Central memory CD8-positive, alpha-beta T cell (primary cell): Measurements from ENCODE around the gene USF2.

ENCODE experiments used
- ATAC-seq: fragments of 150-1000 bp; cut with Tn5 transposase; replicated peaks from 2 replicates; pipeline ENCODE4 v1.10.0; 2022; ENCODE audit warnings: mild to moderate bottlenecking, moderate FRiP score, moderate number of reproducible peaks; ENCODE audit not compliant: poor library complexity, severe bottlenecking; ENCODE audit errors: extremely low read depth
- DNase-seq, 2 donors: peaks; one replicate each; pipeline ENCODE4 v3.0.0; 2021; ENCODE audit warnings: low spot score in 2 of 2
- H3K27ac Mint-ChIP-seq: one replicate; pipeline ENCODE4 v1.8.0; 2022; ENCODE audit warnings: low read depth, mild to moderate bottlenecking, moderate library complexity, mixed read lengths
- H3K27me3 Mint-ChIP-seq: one replicate; pipeline ENCODE4 v1.8.0; 2022; ENCODE audit warnings: mixed read lengths
- H3K36me3 Mint-ChIP-seq: one replicate; pipeline ENCODE4 v1.8.0; 2022; ENCODE audit warnings: mild to moderate bottlenecking, moderate library complexity, mixed read lengths; ENCODE audit not compliant: insufficient read depth
- H3K4me1 Mint-ChIP-seq: one replicate; pipeline ENCODE4 v1.8.0; 2022; ENCODE audit warnings: mixed read lengths
- H3K4me3 Mint-ChIP-seq: one replicate; pipeline ENCODE4 v1.8.0; 2022; ENCODE audit warnings: mild to moderate bottlenecking, moderate library complexity, mixed read lengths
- H3K9me3 Mint-ChIP-seq: one replicate; pipeline ENCODE4 v1.8.0; 2022; ENCODE audit warnings: mixed read lengths

The USF2 gene

DNA sequence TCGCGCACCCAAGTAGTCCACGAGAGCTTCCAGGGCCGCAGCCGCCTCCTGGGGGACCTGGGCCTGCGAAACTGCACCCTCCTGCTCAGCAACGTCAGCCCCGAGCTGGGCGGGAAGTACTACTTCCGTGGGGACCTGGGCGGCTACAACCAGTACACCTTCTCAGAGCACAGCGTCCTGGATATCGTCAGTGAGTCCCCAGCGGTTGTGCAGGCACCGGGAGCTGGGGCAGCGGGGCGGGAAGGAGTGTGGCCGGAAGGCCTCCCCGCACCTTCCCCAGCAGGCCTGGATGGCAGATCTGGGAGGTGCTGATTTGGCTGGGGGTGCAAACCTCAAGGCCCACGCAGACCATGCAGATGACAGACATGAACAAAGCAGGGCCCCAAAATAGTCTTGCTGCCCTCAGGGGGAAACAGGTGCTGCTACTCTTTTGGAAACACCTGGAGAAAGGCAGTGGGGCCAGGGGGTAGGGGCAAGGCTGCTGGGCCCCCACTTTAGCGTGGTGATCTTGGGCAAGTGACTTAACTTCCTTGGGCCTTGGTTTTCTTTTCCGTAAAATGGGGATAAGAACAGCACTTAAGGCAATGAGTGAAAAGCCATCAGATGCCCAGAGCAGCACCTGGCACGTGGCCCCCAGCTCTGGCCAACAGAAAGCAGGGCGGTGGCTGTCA lies 27.2 kb downstream of the USF2 start:
- H3K4me1 Mint-ChIP-seq, result no peaks in the 10 kb centered on the region
- H3K27me3 Mint-ChIP-seq, result peaks cover 9% of the 10 kb centered on the region
- ATAC-seq (peak; percentile 68), DNase-seq (no peak)
- no peak overlapping the region for H3K4me3 Mint-ChIP-seq
- H3K9me3 Mint-ChIP-seq, result no peaks in the 10 kb centered on the region
- H3K27ac Mint-ChIP-seq, result no peak overlapping the region
- H3K36me3 Mint-ChIP-seq, result no peaks in the 10 kb centered on the region

DNA sequence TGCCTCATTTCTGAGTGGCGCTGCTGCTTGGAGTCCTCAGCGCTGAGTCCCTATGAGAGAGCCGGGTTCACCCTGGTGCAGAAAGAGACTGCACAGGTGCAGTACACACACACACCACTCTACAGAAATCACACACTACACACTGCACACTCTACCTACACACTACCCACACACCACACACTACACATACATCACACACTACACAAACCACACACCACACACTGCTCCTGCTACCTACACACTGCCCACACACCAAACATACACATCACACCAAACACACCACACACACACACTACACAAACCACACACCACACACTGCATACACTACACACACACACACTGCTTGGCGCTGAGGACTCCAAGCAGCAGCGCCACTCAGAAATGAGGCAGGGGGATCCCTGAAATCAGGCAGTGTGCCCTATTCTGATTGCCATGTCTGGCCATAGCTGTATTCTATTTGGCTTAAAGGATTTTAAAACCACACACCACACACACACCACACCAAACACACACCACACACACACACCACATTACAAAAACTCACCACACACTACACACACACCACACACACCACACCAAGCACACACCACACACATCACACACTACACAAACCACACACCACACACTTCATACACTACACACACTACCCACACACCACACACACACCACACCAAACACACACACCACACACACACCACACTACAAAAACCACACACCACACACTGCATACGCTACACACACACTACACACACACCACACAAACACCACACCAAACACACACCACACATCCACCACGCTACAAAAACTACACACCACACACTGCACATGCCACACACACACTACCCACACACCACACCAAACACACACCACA lies 28.1 kb downstream of the USF2 start:
- Mint-ChIP-seq H3K4me1 (no peaks in the 10 kb centered on the region), H3K27ac (no peak overlapping the region), H3K36me3 (no peaks in the 10 kb centered on the region), H3K9me3 (no peaks in the 10 kb centered on the region), H3K27me3 (no peaks in the 10 kb centered on the region), H3K4me3 (no peak overlapping the region)
- no peak for ATAC-seq
- no peak for DNase-seq

DNA sequence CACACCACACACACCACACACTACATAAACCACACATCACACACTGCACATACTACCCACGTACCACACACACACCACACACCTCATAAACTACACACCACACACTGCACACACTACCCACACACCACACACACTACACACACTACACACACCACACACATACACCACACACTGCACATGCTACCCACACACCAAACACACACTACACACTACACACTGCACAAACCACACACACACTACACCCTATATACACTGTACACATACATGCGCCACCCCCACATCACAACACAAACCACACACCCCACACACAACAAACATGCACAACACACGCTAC lies 28.7 kb downstream of the USF2 start:
- ATAC-seq (no peak), DNase-seq (no peak)
- Mint-ChIP-seq H3K27me3 (no peaks in the 10 kb centered on the region), H3K4me1 (no peaks in the 10 kb centered on the region), H3K27ac (no peak overlapping the region), H3K36me3 (no peaks in the 10 kb centered on the region), H3K4me3 (no peak overlapping the region), H3K9me3 (no peaks in the 10 kb centered on the region)

DNA sequence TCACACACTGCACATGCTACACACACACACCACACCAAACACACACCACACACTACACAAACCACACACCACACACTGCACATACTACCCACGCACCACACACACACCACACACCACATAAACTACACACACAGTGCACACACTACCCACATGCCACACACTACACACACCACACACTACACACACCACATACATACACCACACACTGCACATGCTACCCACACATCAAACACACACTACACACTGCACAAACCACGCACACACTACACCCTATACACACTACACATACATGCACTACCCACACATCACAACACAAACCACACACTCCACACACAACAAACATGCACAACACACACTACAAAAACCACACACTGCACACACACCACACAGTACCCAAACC lies 29.2 kb downstream of the USF2 start:
- no peaks in the 10 kb centered on the region for H3K27me3 Mint-ChIP-seq
- ATAC-seq, result no peak
- H3K4me3 Mint-ChIP-seq, result no peak overlapping the region
- H3K36me3 Mint-ChIP-seq, result no peaks in the 10 kb centered on the region
- DNase-seq, result no peak
- no peaks in the 10 kb centered on the region for H3K4me1 Mint-ChIP-seq
- no peaks in the 10 kb centered on the region for H3K9me3 Mint-ChIP-seq
- no peak overlapping the region for H3K27ac Mint-ChIP-seq

DNA sequence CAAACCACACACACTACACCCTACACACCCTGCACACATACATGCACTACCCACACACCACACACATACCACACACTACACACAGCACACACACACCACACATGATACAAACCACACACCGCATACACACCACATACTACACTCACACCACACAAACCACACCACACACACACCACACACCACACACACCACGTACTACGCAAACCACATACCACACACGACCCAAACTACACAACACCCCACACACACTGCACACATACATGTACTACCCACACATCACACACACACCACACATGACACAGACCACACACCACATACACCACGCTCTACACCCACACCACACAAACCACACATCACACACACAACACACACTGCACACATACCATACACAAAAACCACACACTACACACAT lies 29.8 kb downstream of the USF2 start:
- no peak for ATAC-seq
- no peaks in the 10 kb centered on the region for H3K36me3 Mint-ChIP-seq
- H3K4me1 Mint-ChIP-seq, result no peaks in the 10 kb centered on the region
- no peaks in the 10 kb centered on the region for H3K9me3 Mint-ChIP-seq
- H3K27me3 Mint-ChIP-seq, result no peaks in the 10 kb centered on the region
- H3K27ac Mint-ChIP-seq, result no peak overlapping the region
- H3K4me3 Mint-ChIP-seq, result no peak overlapping the region
- no peak for DNase-seq

DNA sequence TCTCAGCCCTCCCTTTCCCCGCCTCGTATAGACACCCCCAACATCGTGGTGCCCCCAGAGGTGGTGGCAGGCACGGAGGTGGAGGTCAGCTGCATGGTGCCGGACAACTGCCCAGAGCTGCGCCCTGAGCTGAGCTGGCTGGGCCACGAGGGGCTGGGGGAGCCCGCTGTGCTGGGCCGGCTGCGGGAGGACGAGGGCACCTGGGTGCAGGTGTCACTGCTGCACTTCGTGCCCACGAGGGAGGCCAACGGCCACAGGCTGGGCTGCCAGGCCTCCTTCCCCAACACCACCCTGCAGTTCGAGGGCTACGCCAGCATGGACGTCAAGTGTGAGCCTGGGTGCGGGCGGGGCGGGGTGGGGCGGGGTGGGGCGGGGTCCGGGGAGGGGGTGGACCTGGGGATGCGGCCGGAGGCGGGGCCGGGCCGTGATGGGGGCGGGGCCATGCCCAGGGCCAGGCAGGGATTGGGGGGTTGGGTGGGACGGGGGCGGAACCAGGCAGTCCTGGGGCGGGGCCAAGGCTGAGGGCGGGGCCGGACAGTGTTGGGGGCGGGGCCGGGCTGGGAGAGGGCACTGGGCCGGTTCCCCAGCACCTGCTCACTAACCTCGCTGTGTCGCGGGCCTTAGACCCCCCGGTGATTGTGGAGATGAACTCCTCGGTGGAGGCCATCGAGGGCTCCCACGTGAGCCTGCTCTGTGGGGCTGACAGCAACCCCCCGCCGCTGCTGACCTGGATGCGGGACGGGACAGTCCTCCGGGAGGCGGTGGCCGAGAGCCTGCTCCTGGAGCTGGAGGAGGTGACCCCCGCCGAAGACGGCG lies 31.0 kb downstream of the USF2 start:
- Mint-ChIP-seq H3K9me3 (no peaks in the 10 kb centered on the region), H3K4me1 (no peaks in the 10 kb centered on the region), H3K27ac (no peak overlapping the region), H3K4me3 (no peak overlapping the region), H3K27me3 (no peaks in the 10 kb centered on the region), H3K36me3 (no peaks in the 10 kb centered on the region)
- ATAC-seq, result no peak
- no peak for DNase-seq

DNA sequence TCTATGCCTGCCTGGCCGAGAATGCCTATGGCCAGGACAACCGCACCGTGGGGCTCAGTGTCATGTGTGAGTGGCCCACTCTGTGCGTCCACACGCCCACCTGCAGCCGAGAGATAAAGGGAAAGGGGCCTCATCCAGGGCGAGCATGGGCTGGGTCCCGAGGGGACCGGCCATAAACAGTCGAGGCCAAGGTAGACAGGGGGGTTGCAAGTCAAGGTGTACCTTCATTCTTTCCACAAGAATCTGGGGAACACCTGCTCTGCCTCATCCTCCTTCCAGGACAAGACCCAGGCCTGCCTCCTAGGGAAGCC lies 31.5 kb downstream of the USF2 start:
- no peak for DNase-seq
- H3K36me3 Mint-ChIP-seq, result no peaks in the 10 kb centered on the region
- H3K27me3 Mint-ChIP-seq, result no peaks in the 10 kb centered on the region
- H3K27ac Mint-ChIP-seq, result no peak overlapping the region
- no peak overlapping the region for H3K4me3 Mint-ChIP-seq
- ATAC-seq, result no peak
- H3K4me1 Mint-ChIP-seq, result no peaks in the 10 kb centered on the region
- H3K9me3 Mint-ChIP-seq, result no peaks in the 10 kb centered on the region

DNA sequence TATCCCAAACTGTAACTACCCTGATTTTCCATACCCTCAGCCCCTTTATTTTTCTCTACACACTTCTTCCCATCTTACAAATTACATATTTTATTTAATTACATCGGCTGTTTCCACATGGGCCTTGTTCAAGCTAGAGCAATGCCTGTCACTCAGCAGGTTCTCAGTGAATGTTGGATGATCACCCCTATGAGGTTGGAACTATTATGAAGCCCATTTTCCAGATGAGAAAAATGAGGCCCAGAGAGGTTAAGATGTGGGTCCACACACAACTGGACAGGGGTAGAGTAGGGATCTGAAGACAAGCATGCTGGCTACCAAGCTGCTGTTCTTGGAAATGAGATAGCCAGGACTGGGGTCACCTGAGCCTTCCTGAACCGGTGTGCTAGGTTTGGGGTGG lies 33.2 kb downstream of the USF2 start:
- Mint-ChIP-seq H3K9me3 (no peaks in the 10 kb centered on the region), H3K27ac (no peak overlapping the region), H3K36me3 (peaks cover 2% of the 10 kb centered on the region), H3K4me3 (no peak overlapping the region), H3K27me3 (no peaks in the 10 kb centered on the region), H3K4me1 (no peaks in the 10 kb centered on the region)
- no peak for DNase-seq
- no peak for ATAC-seq

DNA sequence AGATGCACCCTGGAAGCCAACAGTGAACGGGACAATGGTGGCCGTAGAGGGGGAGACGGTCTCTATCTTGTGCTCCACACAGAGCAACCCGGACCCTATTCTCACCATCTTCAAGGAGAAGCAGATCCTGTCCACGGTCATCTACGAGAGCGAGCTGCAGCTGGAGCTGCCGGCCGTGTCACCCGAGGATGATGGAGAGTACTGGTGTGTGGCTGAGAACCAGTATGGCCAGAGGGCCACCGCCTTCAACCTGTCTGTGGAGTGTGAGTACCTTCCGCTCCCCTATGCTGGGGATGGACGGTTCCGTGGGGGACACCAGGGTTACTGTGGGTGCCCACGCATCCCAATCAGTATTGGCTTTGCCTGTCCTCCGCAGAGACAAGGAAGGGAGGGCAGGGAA lies 33.7 kb downstream of the USF2 start:
- Mint-ChIP-seq H3K4me1 (no peaks in the 10 kb centered on the region), H3K4me3 (no peak overlapping the region), H3K27ac (no peak overlapping the region), H3K36me3 (peaks cover 2% of the 10 kb centered on the region), H3K27me3 (no peaks in the 10 kb centered on the region), H3K9me3 (no peaks in the 10 kb centered on the region)
- ATAC-seq, result no peak
- DNase-seq, result no peak

DNA sequence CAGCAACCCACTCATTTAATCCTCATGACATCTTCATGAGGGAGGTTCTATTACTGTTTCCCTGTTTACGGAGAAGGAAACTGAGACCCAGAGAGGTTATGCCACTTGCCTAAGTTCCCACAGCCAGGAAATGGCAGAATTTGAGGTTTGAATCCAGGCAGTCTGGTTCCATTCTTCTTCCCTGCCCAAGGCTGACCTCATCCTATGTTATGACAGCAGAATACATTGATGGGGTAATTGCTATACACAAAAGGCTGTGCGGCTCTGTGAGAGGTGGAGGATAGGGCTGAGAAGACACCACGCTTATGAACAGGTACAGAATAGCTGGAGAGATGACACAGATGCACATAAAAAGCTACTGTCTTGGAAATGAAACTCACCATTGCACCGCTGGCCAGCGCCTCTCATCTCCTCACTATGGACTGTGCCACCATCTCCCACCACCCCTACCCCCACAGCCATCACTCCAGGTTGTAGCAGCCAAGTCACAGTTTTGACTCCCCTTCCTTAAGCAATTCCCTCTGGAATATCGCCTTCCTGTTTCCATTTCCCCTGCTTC lies 34.7 kb downstream of the USF2 start:
- DNase-seq (no peak), ATAC-seq (no peak)
- Mint-ChIP-seq H3K27ac (no peak overlapping the region), H3K9me3 (no peaks in the 10 kb centered on the region), H3K4me3 (no peak overlapping the region), H3K27me3 (peaks cover 6% of the 10 kb centered on the region), H3K4me1 (no peaks in the 10 kb centered on the region), H3K36me3 (peaks cover 2% of the 10 kb centered on the region)

DNA sequence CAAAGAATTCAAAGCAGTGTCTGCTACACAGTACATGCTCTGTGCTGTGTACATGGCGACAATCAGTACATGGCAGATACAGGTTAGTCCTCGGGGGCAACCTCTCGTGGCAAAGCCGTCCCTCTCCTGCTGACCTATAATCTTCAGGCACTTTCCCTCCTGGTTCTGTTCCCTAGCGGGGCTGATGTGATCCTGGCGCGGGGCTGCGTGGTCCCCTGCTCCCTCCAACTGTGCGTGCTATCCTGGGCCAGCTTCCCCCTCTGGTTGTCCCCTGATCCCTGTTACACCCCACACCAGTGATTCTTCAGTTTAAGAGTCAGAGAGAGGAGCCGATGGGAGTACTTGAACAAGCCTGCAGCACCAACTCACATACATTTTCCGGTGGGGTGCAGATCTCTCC lies 35.3 kb downstream of the USF2 start:
- Mint-ChIP-seq H3K4me3 (no peak overlapping the region), H3K9me3 (no peaks in the 10 kb centered on the region), H3K36me3 (peaks cover 2% of the 10 kb centered on the region), H3K4me1 (no peaks in the 10 kb centered on the region), H3K27me3 (peaks cover 12% of the 10 kb centered on the region), H3K27ac (no peak overlapping the region)
- DNase-seq, result no peak
- ATAC-seq, result no peak

DNA sequence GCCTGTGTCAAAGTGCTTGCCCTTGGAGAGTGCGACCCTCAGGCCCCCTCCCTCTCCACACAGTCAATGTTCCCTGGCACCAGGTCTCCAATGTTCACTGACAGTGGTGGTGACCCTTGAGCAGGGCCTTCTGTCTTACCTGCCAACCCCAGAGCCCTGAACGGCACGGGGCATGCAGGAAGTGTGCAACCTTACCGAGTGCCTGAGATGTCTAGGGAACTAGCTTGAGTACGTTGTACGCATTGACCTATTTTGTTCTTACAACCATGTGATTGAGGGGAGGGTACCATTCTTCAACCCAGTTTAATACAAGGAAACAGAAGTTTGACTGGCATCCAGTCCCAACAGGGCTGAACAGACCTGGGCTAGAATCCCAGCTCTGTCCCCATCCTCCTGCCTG lies 36.4 kb downstream of the USF2 start:
- no peak for DNase-seq
- no peak for ATAC-seq
- Mint-ChIP-seq H3K4me1 (no peaks in the 10 kb centered on the region), H3K27me3 (peaks cover 20% of the 10 kb centered on the region), H3K27ac (no peak overlapping the region), H3K36me3 (peaks cover 2% of the 10 kb centered on the region), H3K9me3 (no peaks in the 10 kb centered on the region), H3K4me3 (no peak overlapping the region)
